Small intestine (tissue), 16 donors: ENCODE results near the gene MED28. TPM values are rescaled to one million over a fixed set of nuclear protein-coding genes. Genes with fewer than 3 reads are reported as not detected.
"Not testable (repeated sequence)": the region's sequence is repeated elsewhere in the genome, so short reads cannot be mapped to it uniquely, and the experiment has no call there.

Experiments
- DNase-seq, 2 donors: peaks; one replicate each; pipeline versions ENCODE4 v3.0.0 to v3.0.0-alpha.2; 2013
- FAIRE-seq: peaks from 2 replicates; lab custom pipeline; 2012; peaks lifted over from hg19 to GRCh38; lab: Jason Lieb, UNC
- H3K27ac ChIP-seq, 3 donors: one replicate each; pipeline ENCODE4 v1.5.1; 2013; ENCODE audit warnings: low read length in 2 of 3, mild to moderate bottlenecking in 2 of 3, control low read depth in 1 of 3, inconsistent platforms in 1 of 3, low read depth in 1 of 3, moderate library complexity in 1 of 3
- H3K27me3 ChIP-seq, 3 donors: one replicate each; pipeline ENCODE4 v1.6.1; 2013; ENCODE audit warnings: low read length in 3 of 3, inconsistent platforms in 1 of 3; ENCODE audit not compliant: control insufficient read depth in 3 of 3, insufficient read depth in 3 of 3
- H3K36me3 ChIP-seq, 3 donors: one replicate each; pipeline ENCODE4 v1.6.1; 2013; ENCODE audit warnings: low read length in 3 of 3, inconsistent platforms in 1 of 3, low read depth in 1 of 3, mild to moderate bottlenecking in 1 of 3, moderate library complexity in 1 of 3; ENCODE audit not compliant: control insufficient read depth in 3 of 3, insufficient read depth in 2 of 3
- H3K4me1 ChIP-seq, 3 donors: one replicate each; pipeline ENCODE4 v1.6.1; 2013; ENCODE audit warnings: low read length in 2 of 3, inconsistent platforms in 1 of 3, low read depth in 1 of 3, mild to moderate bottlenecking in 1 of 3, moderate library complexity in 1 of 3; ENCODE audit not compliant: control insufficient read depth in 3 of 3, insufficient read depth in 2 of 3
- H3K4me3 ChIP-seq, 3 donors: one replicate each; pipeline ENCODE4 v1.5.1; 2013; ENCODE audit warnings: low read length in 3 of 3, control low read depth in 1 of 3, inconsistent platforms in 1 of 3, low read depth in 1 of 3, mild to moderate bottlenecking in 1 of 3, moderate library complexity in 1 of 3
- H3K9me3 ChIP-seq, 2 donors: one replicate each; pipeline ENCODE4 v1.6.1; 2013; ENCODE audit warnings: low read depth in 1 of 2, low read length in 1 of 2; ENCODE audit not compliant: control insufficient read depth in 2 of 2, insufficient read depth in 1 of 2
- WGBS, 3 donors: extraction: QIAGEN DNeasy Blood & Tissue Kit; methylation state at CpG; one replicate each; pipeline ENCODE4 v1.1.7; 2013; 5-methylcytosine and 5-hydroxymethylcytosine counted together
- long read RNA-seq, 10 donors: transcript quantifications; one replicate each; lab custom pipeline, GENCODE V29; 2026
- polyA plus RNA-seq, 4 donors: library from polyadenylated mRNA; stranded (reverse) in 3 of 4; unstranded in 1 of 4; fragments of 200-250 nt in 3 of 4; fragments of 120-200 nt in 1 of 4; gene quantifications; one replicate each; pipeline versions ENCODE4 v1.2.1 to v1.2.3, GENCODE V29; 2013
- donor health status: healthy with polysubstance abuse.
- donor health status: control.
- donor health status: control.
- donor health status: Bipolar disorder and iron deficiency.
- donor health status: healthy.

MED28 gene
- 10 to 100 TPM in 2 of 4 donors, 1 to 10 TPM in 2; 5.1 to 53.1 (median 10.6) TPM for polyA plus RNA-seq
- long read RNA-seq, donor 1, full-length matches to known transcripts: 78 of 78 reads
- long read RNA-seq, donor 1, partial matches to known transcripts: 0 of 78 reads
- long read RNA-seq, donor 1, other reads (novel, unspliced or antisense): 0 of 78 reads
- long read RNA-seq, donor 2, full-length matches to known transcripts: 19 of 19 reads
- long read RNA-seq, donor 2, partial matches to known transcripts: 0 of 19 reads
- long read RNA-seq, donor 2, other reads (novel, unspliced or antisense): 0 of 19 reads
- long read RNA-seq, donor 3, full-length matches to known transcripts: 17 of 17 reads
- long read RNA-seq, donor 3, partial matches to known transcripts: 0 of 17 reads
- long read RNA-seq, donor 3, other reads (novel, unspliced or antisense): 0 of 17 reads
- long read RNA-seq, donor 4, full-length matches to known transcripts: 1 of 1 reads
- long read RNA-seq, donor 4, partial matches to known transcripts: 0 of 1 reads
- long read RNA-seq, donor 4, other reads (novel, unspliced or antisense): 0 of 1 reads
- long read RNA-seq, donor 5, full-length matches to known transcripts: 14 of 14 reads
- long read RNA-seq, donor 5, partial matches to known transcripts: 0 of 14 reads
- long read RNA-seq, donor 5, other reads (novel, unspliced or antisense): 0 of 14 reads
- long read RNA-seq, donor 6, full-length matches to known transcripts: 27 of 27 reads
- long read RNA-seq, donor 6, partial matches to known transcripts: 0 of 27 reads
- long read RNA-seq, donor 6, other reads (novel, unspliced or antisense): 0 of 27 reads
- long read RNA-seq, donor 7: 0 reads
- long read RNA-seq, donor 8, full-length matches to known transcripts: 2 of 2 reads
- long read RNA-seq, donor 8, partial matches to known transcripts: 0 of 2 reads
- long read RNA-seq, donor 8, other reads (novel, unspliced or antisense): 0 of 2 reads
- long read RNA-seq, donor 9, full-length matches to known transcripts: 7 of 7 reads
- long read RNA-seq, donor 9, partial matches to known transcripts: 0 of 7 reads
- long read RNA-seq, donor 9, other reads (novel, unspliced or antisense): 0 of 7 reads
- long read RNA-seq, donor 10, full-length matches to known transcripts: 38 of 38 reads
- long read RNA-seq, donor 10, partial matches to known transcripts: 0 of 38 reads
- long read RNA-seq, donor 10, other reads (novel, unspliced or antisense): 0 of 38 reads

- no peaks in the 10 kb centered on the region for H3K9me3 ChIP-seq
- peaks cover 0 to 6% (median 0%) of the 10 kb centered on the region in 3 donors for H3K4me1 ChIP-seq
- FAIRE-seq (no peak), DNase-seq (peak; percentile 97 to 98)
- H3K27me3 ChIP-seq: no peaks in the 10 kb centered on the region
- 0% methylated on average over 46 of the region's 46 CpGs for WGBS, 3 donors
- peak within 1 kb of the TSS; percentile 62 to 92 (median 74) for H3K4me3 ChIP-seq
- H3K36me3 ChIP-seq: peaks cover 0 to 28% (median 0%) of the 10 kb centered on the region in 3 donors
- H3K27ac ChIP-seq: peak within 1 kb of the TSS; percentile 55 to 85 (median 84)
Measured at GRCh38 chr4:17614416-17615299, at the start of gene MED28. TSS of gene MED28 (plus strand) at chr4:17614641. CDS start at chr4:17614655, 14 bp downstream.

- DNase-seq: no peak
- no peaks in the 10 kb centered on the region for H3K9me3 ChIP-seq
- 92 to 95% (median 92%) methylated on average over 3 of the region's 3 CpGs for WGBS, 3 donors
- FAIRE-seq: no peak
- H3K27ac ChIP-seq: no peak overlapping the region
- H3K27me3 ChIP-seq: no peaks in the 10 kb centered on the region
- H3K4me1 ChIP-seq: no peaks in the 10 kb centered on the region
- H3K4me3 ChIP-seq: no peak overlapping the region
- H3K36me3 ChIP-seq: no peaks in the 10 kb centered on the region
Measured at GRCh38 chr4:17565846-17566245, 48.6 kb upstream of the MED28 start.

GRCh38 chr4:17567271-17567670 lies 47.2 kb upstream of the MED28 start:
- no peak overlapping the region for H3K27ac ChIP-seq
- no peak overlapping the region for H3K4me3 ChIP-seq
- no peaks in the 10 kb centered on the region for H3K4me1 ChIP-seq
- H3K27me3 ChIP-seq: no peaks in the 10 kb centered on the region
- no peak for FAIRE-seq
- no peak for DNase-seq
- H3K9me3 ChIP-seq: no peaks in the 10 kb centered on the region
- WGBS, 3 donors: 74 to 77% (median 74%) methylated on average over 2 of the region's 2 CpGs
- H3K36me3 ChIP-seq: no peaks in the 10 kb centered on the region

GRCh38 chr4:17574206-17574605 lies 40.2 kb upstream of the MED28 start:
- Histone ChIP-seq H3K27me3 (no peaks in the 10 kb centered on the region), H3K27ac (no peak overlapping the region), H3K4me3 (no peak overlapping the region), H3K9me3 (peaks cover 0 to 3% of the 10 kb centered on the region in 2 donors), H3K36me3 (no peaks in the 10 kb centered on the region), H3K4me1 (peaks cover 2 to 9% (median 3%) of the 10 kb centered on the region in 3 donors)
- FAIRE-seq (no peak), DNase-seq (peak in 1 of 2 donors; percentile 28)
- 86 to 91% (median 91%) methylated on average over 4 of the region's 4 CpGs for WGBS, 3 donors

DNA sequence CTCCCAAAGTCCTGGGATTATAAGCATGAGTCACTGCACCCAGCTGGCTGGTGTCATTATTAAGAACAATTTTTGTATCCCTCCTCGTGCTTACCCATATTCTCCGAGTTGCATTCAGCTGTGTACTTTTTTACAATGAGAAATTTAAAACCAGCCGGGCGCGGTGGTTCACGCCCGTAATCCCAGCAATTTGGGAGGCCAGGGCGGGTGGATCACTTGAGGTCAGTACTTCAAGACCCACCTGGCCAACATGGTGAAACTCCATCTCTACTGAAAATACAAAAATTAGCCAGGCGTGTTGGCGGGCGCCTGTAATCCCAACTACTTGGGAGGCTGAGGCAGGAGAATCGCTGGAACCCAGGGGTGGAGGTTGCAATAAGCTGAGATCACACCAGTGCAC lies 39.3 kb upstream of the MED28 start:
- FAIRE-seq, H3K9me3 ChIP-seq, DNase-seq, H3K27ac ChIP-seq, H3K4me3 ChIP-seq, H3K36me3 ChIP-seq, H3K27me3 ChIP-seq: not testable (repeated sequence)
- WGBS, 3 donors: 84 to 95% (median 91%) methylated on average over 12 of the region's 12 CpGs
- H3K4me1 ChIP-seq: peaks cover 6 to 11% (median 6%) of the 10 kb centered on the region in 3 donors

- Histone ChIP-seq H3K4me3 (peak within 1 kb of the TSS; percentile 77 to 92 (median 88)), H3K27me3 (no peaks in the 10 kb centered on the region), H3K9me3 (peaks cover 0 to 3% of the 10 kb centered on the region in 2 donors), H3K36me3 (peaks cover 3 to 13% (median 3%) of the 10 kb centered on the region in 3 donors), H3K27ac (peak within 1 kb of the TSS; percentile 93 to 99 (median 97)), H3K4me1 (peaks cover 6 to 14% (median 9%) of the 10 kb centered on the region in 3 donors)
- WGBS, 3 donors: 0 to 1% (median 1%) methylated on average over 82 to 91 of the region's 91 CpGs
- FAIRE-seq (no peak), DNase-seq (peak; percentile 96 to 99)
Measured at GRCh38 chr4:17576932-17577664, 37.3 kb upstream of the MED28 start, which contains the start of gene LAP3. TSS of gene LAP3 (plus strand) at chr4:17577198. CDS start at chr4:17577466, 268 bp downstream.
